ENCODE data around the gene NEXMIF.
"Not testable (repeated sequence)": the region's sequence is repeated elsewhere in the genome, so short reads cannot be mapped to it uniquely, and the experiment has no call there.

The NEXMIF gene

GRCh38 chrX:74925225-74926088, at the start of gene NEXMIF:
TSS of gene NEXMIF (minus strand) at chrX:74925452.
- DNase-seq = peak; percentile 15

GRCh38 chrX:74961962-74962361, 36.7 kb upstream of the NEXMIF start:
- DNase-seq = not testable (repeated sequence)

- no peak for DNase-seq
These were observed 24.5 kb upstream of the NEXMIF start for GRCh38 chrX:74949717-74950116.

- DNase-seq = no peak
These were observed 15.2 kb upstream of the NEXMIF start for GRCh38 chrX:74940414-74940813.

GRCh38 chrX:74931214-74931613, 6.0 kb upstream of the NEXMIF start:
- DNase-seq = no peak

- DNase-seq = no peak
These were observed 615 bp downstream of the NEXMIF start for GRCh38 chrX:74924449-74925224.

GRCh38 chrX:74923942-74924448, 1.3 kb downstream of the NEXMIF start:
- DNase-seq = no peak

GRCh38 chrX:74922922-74923543, 2.2 kb downstream of the NEXMIF start:
- no peak for DNase-seq

- no peak for DNase-seq
These were observed 13.8 kb downstream of the NEXMIF start for GRCh38 chrX:74911494-74911893.

- no peak for DNase-seq
These were observed 18.8 kb downstream of the NEXMIF start for GRCh38 chrX:74906417-74906816.

- DNase-seq = no peak
These were observed 22.4 kb downstream of the NEXMIF start for GRCh38 chrX:74902806-74903205.

- no peak for DNase-seq
These were observed 32.7 kb downstream of the NEXMIF start for GRCh38 chrX:74892561-74892960.

- no peak for DNase-seq
These were observed 34.4 kb downstream of the NEXMIF start for GRCh38 chrX:74890676-74891430.

- DNase-seq = not testable (repeated sequence)
These were observed 42.9 kb downstream of the NEXMIF start for GRCh38 chrX:74882383-74882782.

- DNase-seq = no peak
These were observed 59.5 kb downstream of the NEXMIF start for GRCh38 chrX:74865725-74866124.

- no peak for DNase-seq
These were observed 72.0 kb downstream of the NEXMIF start for GRCh38 chrX:74853255-74853654.

GRCh38 chrX:74835566-74835965, 89.7 kb downstream of the NEXMIF start:
- DNase-seq = no peak

- DNase-seq = not testable (repeated sequence)
These were observed 105.5 kb downstream of the NEXMIF start for GRCh38 chrX:74819797-74820196.

GRCh38 chrX:74814681-74815080, 110.6 kb downstream of the NEXMIF start:
- no peak for DNase-seq

- no peak for DNase-seq
These were observed 120.7 kb downstream of the NEXMIF start for GRCh38 chrX:74804574-74804973.

- DNase-seq = no peak
These were observed 125.2 kb downstream of the NEXMIF start for GRCh38 chrX:74800062-74800461.

GRCh38 chrX:74797338-74797887, 127.8 kb downstream of the NEXMIF start:
- DNase-seq = no peak
